Uterus (tissue), 2 donors: ENCODE measurements around the gene IFITM1.
A peak's percentile ranks its signal among the peaks of the same experiment; 100 is the strongest.
"Not testable (repeated sequence)": the region's sequence is repeated elsewhere in the genome, so short reads cannot be mapped to it uniquely, and the experiment has no call there.

Experiments used
- CTCF ChIP-seq, 4 experiments: fragments of 200-600 bp in 2 of 4; fragments of 450-650 bp in 2 of 4; sonication (generic) in 2 of 4; IDR thresholded peaks; one replicate each; pipeline ENCODE4 v1.5.1; 2016 to 2019; ENCODE audit warnings: antibody characterized with exemption in 4 of 4, mild to moderate bottlenecking in 2 of 4, moderate library complexity in 1 of 4
- POLR2A ChIP-seq, 2 donors: fragments of 450-650 bp; IDR thresholded peaks; one replicate each; pipeline ENCODE4 v1.6.1; 2016; ENCODE audit warnings: antibody characterized with exemption in 2 of 2, mild to moderate bottlenecking in 1 of 2, moderate library complexity in 1 of 2

GRCh38 chr11:319121-319887 is 5.5 kb downstream of the IFITM1 start:
- TF ChIP-seq CTCF (IDR thresholded peaks at IDR 0.05), result peak in 1 of 4 experiments; percentile 4
- not testable (repeated sequence) for TF ChIP-seq POLR2A (IDR thresholded peaks at IDR 0.05)
